ENCODE results near the gene ZNF22. TPM values are rescaled to one million over a fixed set of nuclear protein-coding genes. Genes with fewer than 3 reads are reported as not detected.

The ZNF22 gene
- total RNA-seq, 1 donor from 2014 or later, result 23.1 TPM

DNA sequence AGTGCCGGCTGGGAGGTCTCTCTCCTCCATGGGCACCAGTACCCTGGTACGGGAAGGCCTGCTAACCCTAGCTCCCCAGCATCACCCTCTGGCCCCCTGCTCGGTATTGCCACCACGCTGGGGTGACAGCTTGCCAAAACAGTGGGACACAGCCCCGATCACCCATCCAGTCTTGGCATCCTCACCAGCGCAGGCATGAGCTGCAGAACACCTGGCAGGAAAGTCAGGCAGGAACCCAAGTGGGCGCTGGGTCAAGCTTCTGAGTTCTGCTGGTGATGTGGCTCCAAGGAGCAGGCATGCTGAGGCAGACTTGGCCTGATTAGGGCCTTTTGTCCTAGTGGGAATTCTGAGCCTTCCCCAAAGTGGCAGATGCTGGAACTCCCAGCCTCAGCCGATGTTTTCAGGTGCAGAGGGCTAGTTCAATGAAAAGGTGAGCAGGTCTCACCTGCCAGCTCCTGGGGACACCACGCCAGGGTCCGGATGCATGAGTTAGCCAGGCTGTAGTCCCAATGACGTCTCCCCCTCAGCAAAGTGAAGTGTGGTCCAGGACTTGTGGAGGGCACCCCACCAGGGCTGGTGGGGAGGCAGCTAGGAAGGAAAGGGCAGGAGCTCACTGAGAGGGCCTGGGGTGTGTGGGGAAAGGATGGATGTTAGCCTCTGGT, 8.5 kb upstream of the ZNF22 start:
- H3K4me3 Mint-ChIP-seq, result no peak overlapping the region
- no peak overlapping the region for H3K27ac Mint-ChIP-seq
- intact Hi-C loops (cut with micrococcal nuclease), result no loop called here
- no peak for DNase-seq (ENCODE audit: low spot score)
- H3K4me1 Mint-ChIP-seq (ENCODE audit: low read depth), result peaks cover 29% of the 10 kb centered on the region
- no peaks in the 10 kb centered on the region for H3K9me3 Mint-ChIP-seq
- peaks cover 3% of the 10 kb centered on the region for H3K27me3 Mint-ChIP-seq (ENCODE audit: insufficient read depth)
- no peaks in the 10 kb centered on the region for H3K36me3 Mint-ChIP-seq (ENCODE audit: low read depth)

DNA sequence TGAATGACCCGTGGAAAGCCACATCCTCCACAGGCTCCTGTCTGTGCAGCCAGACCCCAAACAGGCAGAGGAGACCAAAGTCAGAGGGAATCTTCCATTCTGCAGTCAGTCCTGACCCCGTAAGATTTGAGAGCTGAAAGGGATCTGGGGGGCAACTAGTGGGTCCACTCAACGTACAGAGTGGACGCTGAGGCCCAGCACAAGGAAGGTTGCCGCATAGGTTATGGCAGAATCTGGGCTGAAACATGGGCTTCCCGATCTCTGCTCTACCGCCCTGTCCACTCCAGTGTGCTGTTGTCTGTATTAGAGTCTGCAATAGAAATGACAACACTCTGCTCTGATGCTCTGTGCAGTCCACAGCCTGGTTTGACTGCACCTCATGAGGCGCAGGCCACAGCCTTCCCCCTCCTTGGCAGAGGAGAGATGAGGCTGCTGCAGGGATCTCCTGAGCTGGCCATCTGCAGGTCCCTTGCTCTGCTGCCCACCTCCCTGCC, 7.9 kb upstream of the ZNF22 start:
- Mint-ChIP-seq H3K4me3 (no peak overlapping the region), H3K27ac (no peak overlapping the region), H3K36me3 (ENCODE audit: low read depth) (no peaks in the 10 kb centered on the region), H3K4me1 (ENCODE audit: low read depth) (peaks cover 29% of the 10 kb centered on the region), H3K9me3 (no peaks in the 10 kb centered on the region), H3K27me3 (ENCODE audit: insufficient read depth) (peaks cover 2% of the 10 kb centered on the region)
- no peak for DNase-seq (ENCODE audit: low spot score)
- intact Hi-C loops (cut with micrococcal nuclease), result no loop called here

GRCh38 chr10:44993226-44993921, 7.3 kb upstream of the ZNF22 start:
- Mint-ChIP-seq H3K36me3 (ENCODE audit: low read depth) (no peaks in the 10 kb centered on the region), H3K9me3 (no peaks in the 10 kb centered on the region), H3K27ac (no peak overlapping the region), H3K4me3 (no peak overlapping the region), H3K27me3 (ENCODE audit: insufficient read depth) (peaks cover 7% of the 10 kb centered on the region), H3K4me1 (ENCODE audit: low read depth) (peaks cover 29% of the 10 kb centered on the region)
- DNase-seq (ENCODE audit: low spot score), result no peak
- intact Hi-C loops (cut with micrococcal nuclease), result no loop called here

GRCh38 chr10:44993922-44994751, 6.6 kb upstream of the ZNF22 start:
- peaks cover 7% of the 10 kb centered on the region for H3K27me3 Mint-ChIP-seq (ENCODE audit: insufficient read depth)
- no peak overlapping the region for H3K27ac Mint-ChIP-seq
- DNase-seq (ENCODE audit: low spot score), result no peak
- H3K4me1 Mint-ChIP-seq (ENCODE audit: low read depth), result peaks cover 29% of the 10 kb centered on the region
- no peak overlapping the region for H3K4me3 Mint-ChIP-seq
- intact Hi-C loops (cut with micrococcal nuclease), result no loop called here
- no peaks in the 10 kb centered on the region for H3K9me3 Mint-ChIP-seq
- no peaks in the 10 kb centered on the region for H3K36me3 Mint-ChIP-seq (ENCODE audit: low read depth)

- no peak for DNase-seq (ENCODE audit: low spot score)
- intact Hi-C loops (cut with micrococcal nuclease), result no loop called here
- Mint-ChIP-seq H3K36me3 (ENCODE audit: low read depth) (peaks cover under 1% of the 10 kb centered on the region), H3K4me3 (peak overlapping the region; percentile 39), H3K27me3 (ENCODE audit: insufficient read depth) (peaks cover 7% of the 10 kb centered on the region), H3K4me1 (ENCODE audit: low read depth) (peaks cover 32% of the 10 kb centered on the region), H3K9me3 (no peaks in the 10 kb centered on the region), H3K27ac (no peak overlapping the region)
These were observed 5.8 kb upstream of the ZNF22 start for GRCh38 chr10:44994752-44995530.

DNA sequence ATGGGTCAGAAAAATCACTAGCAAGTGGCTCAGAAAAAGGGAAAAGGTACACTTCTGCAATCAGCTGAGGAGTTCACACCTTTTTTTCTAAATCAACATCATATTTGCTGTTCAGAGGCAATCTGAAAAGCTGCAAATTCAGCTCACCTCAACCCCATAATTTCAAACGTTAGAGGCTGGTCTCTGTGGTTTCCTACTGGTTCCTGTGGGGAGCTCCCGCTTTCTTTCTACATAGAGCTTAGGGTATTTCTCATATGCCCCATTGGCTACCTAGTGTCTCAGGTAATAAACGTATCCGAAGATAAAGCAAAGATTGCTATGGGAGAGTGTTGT, 5.2 kb upstream of the ZNF22 start:
- peaks cover 3% of the 10 kb centered on the region for H3K36me3 Mint-ChIP-seq (ENCODE audit: low read depth)
- no peak overlapping the region for H3K4me3 Mint-ChIP-seq
- peaks cover 7% of the 10 kb centered on the region for H3K27me3 Mint-ChIP-seq (ENCODE audit: insufficient read depth)
- DNase-seq (ENCODE audit: low spot score), result no peak
- H3K27ac Mint-ChIP-seq, result peak overlapping the region; percentile 19
- H3K9me3 Mint-ChIP-seq, result no peaks in the 10 kb centered on the region
- intact Hi-C loops (cut with micrococcal nuclease), result no loop called here
- H3K4me1 Mint-ChIP-seq (ENCODE audit: low read depth), result peaks cover 38% of the 10 kb centered on the region

DNA sequence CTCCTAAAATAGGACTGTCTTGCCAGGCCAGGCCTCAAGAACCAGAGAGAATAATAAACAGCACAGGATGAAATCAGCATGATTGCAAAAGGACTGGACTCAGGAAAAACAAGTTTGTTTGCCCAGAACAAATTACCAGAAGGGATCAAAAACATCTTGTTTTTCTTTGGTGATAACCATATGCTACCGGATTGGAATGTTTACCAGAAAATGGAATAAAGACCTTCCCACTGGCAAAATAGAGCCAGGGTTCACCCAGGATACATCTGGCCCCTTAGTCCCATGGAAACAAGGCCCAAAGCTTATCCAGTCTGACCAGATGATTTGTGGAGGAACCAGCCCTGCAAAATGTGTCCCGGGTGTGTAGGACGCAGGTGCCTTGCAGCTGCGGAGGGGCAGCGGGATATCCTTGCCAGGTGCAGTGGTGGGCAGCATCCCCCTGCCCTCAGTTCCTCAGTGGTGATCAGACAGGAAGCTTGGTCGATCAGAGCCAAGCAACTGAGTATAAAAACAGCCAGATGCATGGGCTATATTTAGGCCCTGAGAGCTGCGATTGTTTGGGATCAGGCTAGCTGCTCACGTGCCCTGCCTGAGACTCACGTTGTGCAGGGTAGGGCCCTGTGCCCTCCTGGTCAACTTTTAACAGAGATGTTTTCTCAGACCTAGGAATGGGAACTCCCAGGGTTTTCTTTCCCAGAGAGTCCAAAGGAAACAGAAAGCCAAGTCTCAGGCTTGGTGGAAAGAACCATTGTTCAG, 4.6 kb upstream of the ZNF22 start:
- peaks cover 7% of the 10 kb centered on the region for H3K27me3 Mint-ChIP-seq (ENCODE audit: insufficient read depth)
- peaks cover 40% of the 10 kb centered on the region for H3K4me1 Mint-ChIP-seq (ENCODE audit: low read depth)
- intact Hi-C loops (cut with micrococcal nuclease), result no loop called here
- DNase-seq (ENCODE audit: low spot score), result no peak
- H3K27ac Mint-ChIP-seq, result peak overlapping the region; percentile 19
- H3K4me3 Mint-ChIP-seq, result no peak overlapping the region
- peaks cover 3% of the 10 kb centered on the region for H3K36me3 Mint-ChIP-seq (ENCODE audit: low read depth)
- no peaks in the 10 kb centered on the region for H3K9me3 Mint-ChIP-seq

DNA sequence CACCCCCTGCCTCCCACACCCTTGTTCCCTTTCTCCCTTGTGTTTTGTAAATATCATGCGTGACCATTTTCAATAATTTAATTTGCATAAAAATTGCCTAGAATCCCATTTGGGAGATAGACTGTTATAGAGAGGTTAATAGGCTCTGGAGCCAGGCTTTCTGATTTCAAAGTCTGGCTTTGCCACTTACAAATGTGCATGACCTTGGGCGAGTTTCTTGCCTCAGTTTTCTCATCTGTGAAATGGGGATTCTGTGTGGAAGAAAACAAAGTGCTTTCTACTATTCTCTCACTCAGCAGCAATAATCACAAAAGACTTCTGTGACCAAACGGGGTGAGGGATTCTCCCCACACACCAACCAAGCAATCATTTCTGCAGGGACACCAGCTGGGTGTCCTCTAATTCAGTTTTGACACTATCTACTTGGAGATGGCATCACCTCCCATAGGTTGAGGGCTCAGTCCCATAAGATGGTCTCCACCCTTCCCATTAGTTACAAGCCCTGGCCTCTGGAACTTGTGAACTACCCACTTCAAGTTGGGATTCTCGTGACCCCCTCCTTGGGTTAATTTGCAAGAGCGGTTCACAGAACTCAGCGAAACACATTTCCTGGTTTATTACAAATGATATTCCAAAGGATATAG, 3.5 kb upstream of the ZNF22 start:
- Mint-ChIP-seq H3K27ac (no peak overlapping the region), H3K9me3 (peaks cover under 1% of the 10 kb centered on the region), H3K27me3 (ENCODE audit: insufficient read depth) (peaks cover 7% of the 10 kb centered on the region), H3K36me3 (ENCODE audit: low read depth) (peaks cover 7% of the 10 kb centered on the region), H3K4me1 (ENCODE audit: low read depth) (peaks cover 50% of the 10 kb centered on the region), H3K4me3 (no peak overlapping the region)
- no peak for DNase-seq (ENCODE audit: low spot score)
- intact Hi-C loops (cut with micrococcal nuclease), result no loop called here

GRCh38 chr10:44998146-44998631, 2.5 kb upstream of the ZNF22 start:
- Mint-ChIP-seq H3K4me3 (no peak overlapping the region), H3K4me1 (ENCODE audit: low read depth) (peaks cover 57% of the 10 kb centered on the region), H3K36me3 (ENCODE audit: low read depth) (peaks cover 15% of the 10 kb centered on the region), H3K27ac (no peak overlapping the region), H3K27me3 (ENCODE audit: insufficient read depth) (peaks cover 7% of the 10 kb centered on the region), H3K9me3 (peaks cover 10% of the 10 kb centered on the region)
- DNase-seq (ENCODE audit: low spot score), result no peak
- intact Hi-C loops (cut with micrococcal nuclease), result no loop called here

DNA sequence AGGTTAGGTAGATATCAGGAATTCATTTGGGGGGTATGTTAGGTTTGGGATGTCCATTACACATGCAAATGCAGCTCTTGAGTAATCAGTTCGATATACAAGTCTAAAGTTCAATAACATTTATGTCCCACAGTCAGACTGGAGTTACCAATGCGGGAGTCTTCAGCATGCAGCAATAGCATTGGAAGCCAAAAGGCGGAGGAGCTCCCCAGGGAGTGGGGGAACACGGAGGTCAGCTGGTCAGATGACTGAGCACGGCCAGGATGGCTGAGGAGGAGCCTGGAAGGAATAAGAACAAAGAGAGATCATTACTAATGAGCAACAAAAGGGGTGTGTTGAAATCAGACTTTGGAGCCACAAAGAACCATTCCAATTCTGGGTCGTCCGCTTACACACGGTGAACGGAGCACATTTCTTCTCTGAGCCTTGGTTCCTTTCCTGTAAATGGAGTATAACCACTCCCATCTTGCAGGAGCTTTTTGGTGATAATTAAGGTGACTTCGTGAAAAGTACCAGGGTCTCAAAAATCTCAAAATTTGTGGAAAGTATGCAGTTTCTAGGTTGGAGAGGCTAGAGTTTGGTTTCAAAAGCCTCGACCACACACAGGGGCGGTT, 478 bp upstream of the ZNF22 start:
- peaks cover 36% of the 10 kb centered on the region for H3K36me3 Mint-ChIP-seq (ENCODE audit: low read depth)
- peak overlapping the region; percentile 93 for H3K27ac Mint-ChIP-seq
- intact Hi-C loops (cut with micrococcal nuclease), result loop anchor here (2.0 to 10.0 kb wide), 5 partner anchors 67 to 1025 kb away; partner anchors contain the start of genes ALOX5 and ZFAND4
- peak overlapping the region; percentile 83 for H3K4me3 Mint-ChIP-seq
- DNase-seq (ENCODE audit: low spot score), result no peak
- H3K27me3 Mint-ChIP-seq (ENCODE audit: insufficient read depth), result peaks cover 7% of the 10 kb centered on the region
- H3K9me3 Mint-ChIP-seq, result peaks cover 19% of the 10 kb centered on the region
- peaks cover 41% of the 10 kb centered on the region for H3K4me1 Mint-ChIP-seq (ENCODE audit: low read depth)
